GM06990 (cell line): ENCODE data around the gene PRKG1.

Experiments used
- DNase-seq: peaks from one replicate; pipeline ENCODE4 v3.0.0-alpha.2; 2011; ENCODE audit not compliant: insufficient read length; ENCODE audit errors: extremely low read depth
- H3K27me3 ChIP-seq: replicated peaks from 2 replicates; pipeline ENCODE4 v1.6.0; 2011; ENCODE audit warnings: low read length; ENCODE audit not compliant: control insufficient read depth, insufficient read depth
- H3K36me3 ChIP-seq: 2 replicates; pipeline ENCODE4 v1.5.1; 2011; ENCODE audit warnings: low read length; ENCODE audit not compliant: control insufficient read depth, insufficient read depth
- H3K4me3 ChIP-seq: replicated peaks from 2 replicates; pipeline ENCODE4 v1.5.1; 2011; ENCODE audit warnings: low read depth, mild to moderate bottlenecking, control low read depth, low read length
- CTCF ChIP-seq: IDR thresholded peaks from 2 replicates; pipeline ENCODE4 v1.5.1; 2011; ENCODE audit warnings: low read length, control low read depth, mild to moderate bottlenecking, inconsistent platforms; ENCODE audit not compliant: insufficient read depth, poor library complexity, severe bottlenecking

The PRKG1 gene

GRCh38 chr10:51802030-51802429 lies 727.7 kb downstream of the PRKG1 start:
- DNase-seq: no peak
- H3K4me3 ChIP-seq: no peak overlapping the region
- TF ChIP-seq CTCF: no peak
- no peaks in the 10 kb centered on the region for H3K36me3 ChIP-seq
- no peaks in the 10 kb centered on the region for H3K27me3 ChIP-seq

DNA sequence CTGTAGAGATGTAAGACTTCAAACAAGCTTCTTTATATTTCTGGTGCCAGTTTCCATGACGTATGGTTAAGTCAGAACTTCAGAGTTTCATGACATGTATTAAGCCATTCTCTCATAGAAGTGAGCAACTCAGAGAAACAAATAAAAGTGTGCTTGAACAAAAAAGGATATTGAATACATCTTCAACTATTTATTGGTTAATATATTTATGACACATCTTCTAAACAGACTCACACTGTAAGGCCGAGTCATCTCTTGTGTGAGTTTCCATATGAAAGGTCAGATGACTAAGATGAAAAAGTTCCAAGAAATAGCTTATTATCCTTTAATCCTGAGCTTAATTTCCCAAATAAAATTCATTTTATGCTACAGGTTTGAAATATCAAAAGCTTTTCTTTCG lies 730.6 kb downstream of the PRKG1 start:
- no peaks in the 10 kb centered on the region for H3K27me3 ChIP-seq
- H3K36me3 ChIP-seq: no peaks in the 10 kb centered on the region
- no peak for DNase-seq
- no peak for TF ChIP-seq CTCF
- no peak overlapping the region for H3K4me3 ChIP-seq

GRCh38 chr10:51806079-51806835 lies 732.0 kb downstream of the PRKG1 start:
- Histone ChIP-seq H3K27me3 (no peaks in the 10 kb centered on the region), H3K36me3 (no peaks in the 10 kb centered on the region), H3K4me3 (no peak overlapping the region)
- no peak for DNase-seq
- no peak for TF ChIP-seq CTCF

DNA sequence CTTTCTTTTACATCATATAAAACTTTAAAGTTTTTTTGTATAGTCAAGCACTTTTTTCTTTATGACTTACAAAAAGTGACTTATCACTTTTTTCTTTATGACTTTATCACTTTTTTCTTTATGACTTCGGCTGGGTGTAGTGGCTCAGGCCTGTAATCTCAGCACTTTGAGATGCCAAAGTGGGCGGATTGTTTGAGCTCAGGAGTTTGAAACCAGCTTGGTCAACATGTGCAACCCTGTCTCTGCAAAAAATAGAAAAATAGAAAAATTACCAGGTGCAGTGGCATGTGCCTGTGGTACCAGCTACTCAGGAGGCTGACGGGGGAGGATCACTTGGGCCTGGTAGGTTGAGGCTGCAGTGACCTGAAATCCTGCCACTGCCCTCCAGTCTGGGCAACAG lies 733.9 kb downstream of the PRKG1 start:
- TF ChIP-seq CTCF: no peak
- H3K4me3 ChIP-seq: no peak overlapping the region
- H3K36me3 ChIP-seq: no peaks in the 10 kb centered on the region
- DNase-seq: no peak
- H3K27me3 ChIP-seq: no peaks in the 10 kb centered on the region

GRCh38 chr10:51815723-51816122 lies 741.4 kb downstream of the PRKG1 start:
- no peak for TF ChIP-seq CTCF
- no peaks in the 10 kb centered on the region for H3K36me3 ChIP-seq
- no peak for DNase-seq
- H3K27me3 ChIP-seq: no peaks in the 10 kb centered on the region
- no peak overlapping the region for H3K4me3 ChIP-seq

DNA sequence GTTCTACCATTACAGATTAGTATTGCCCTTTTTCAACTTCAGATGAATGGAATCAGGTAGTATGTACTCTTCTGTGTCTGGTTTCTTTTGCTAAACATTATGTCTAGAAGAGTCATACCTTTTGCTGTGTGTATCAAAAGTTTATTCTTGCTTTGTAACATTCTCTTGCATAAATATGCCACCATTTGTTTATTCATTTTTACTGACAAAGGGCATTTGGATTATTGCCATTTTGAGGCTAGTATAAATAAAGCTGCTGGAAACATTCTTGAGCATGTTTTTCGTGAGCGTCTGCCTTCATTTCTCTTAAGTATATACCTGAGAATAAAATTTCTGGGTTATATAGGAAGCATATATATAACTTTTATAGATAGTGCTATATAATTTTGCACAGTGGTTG lies 746.8 kb downstream of the PRKG1 start:
- no peak for DNase-seq
- Histone ChIP-seq H3K36me3 (no peaks in the 10 kb centered on the region), H3K4me3 (no peak overlapping the region), H3K27me3 (no peaks in the 10 kb centered on the region)
- TF ChIP-seq CTCF: no peak
